Measurements from ENCODE around the gene CCT6A.
"Not testable (repeated sequence)": the region's sequence is repeated elsewhere in the genome, so short reads cannot be mapped to it uniquely, and the experiment has no call there.

The CCT6A gene

GRCh38 chr7:56097700-56098099 is 46.1 kb downstream of the CCT6A start:
- TF ChIP-seq CTCF (IDR thresholded peaks at IDR 0.05; ENCODE audit: insufficient read depth, low read depth, low read length, missing control alignments) = no peak
- peak; percentile 30 for DNase-seq (ENCODE audit: low read depth)
- H3K4me3 ChIP-seq (ENCODE audit: low read depth, low read length) = no peak overlapping the region

- DNase-seq (ENCODE audit: low read depth) = not testable (repeated sequence)
Observed at GRCh38 chr7:56098187-56099008, 46.8 kb downstream of the CCT6A start.

GRCh38 chr7:56099653-56100052 is 48.1 kb downstream of the CCT6A start:
- no peak overlapping the region for H3K4me3 ChIP-seq (ENCODE audit: low read depth, low read length)
- no peak for DNase-seq (ENCODE audit: low read depth)
- no peak for TF ChIP-seq CTCF (IDR thresholded peaks at IDR 0.05; ENCODE audit: insufficient read depth, low read depth, low read length, missing control alignments)

More at GRCh38 chr7:56098187-56099008, 46.8 kb downstream of the CCT6A start:
- H3K4me3 ChIP-seq (ENCODE audit: low read depth, low read length) = not testable (repeated sequence)

- H3K4me3 ChIP-seq (ENCODE audit: low read depth, low read length); DNase-seq (ENCODE audit: low read depth): not testable (repeated sequence)
Observed at GRCh38 chr7:56104138-56104537, 52.6 kb downstream of the CCT6A start.

GRCh38 chr7:56105508-56105907 is 53.9 kb downstream of the CCT6A start:
- peak; percentile 69 for DNase-seq (ENCODE audit: low read depth)
- no peak for TF ChIP-seq CTCF (IDR thresholded peaks at IDR 0.05; ENCODE audit: insufficient read depth, low read depth, low read length, missing control alignments)

GRCh38 chr7:56106108-56107073 is 54.8 kb downstream of the CCT6A start, which contains the start of gene CHCHD2:
CHCHD2 (minus strand) TSS chr7:56106476; CDS start chr7:56106413, 63 bp downstream.
- H3K4me3 ChIP-seq (ENCODE audit: low read depth, low read length) = peak within 1 kb of the TSS; percentile 69
- TF ChIP-seq CTCF (IDR thresholded peaks at IDR 0.05; ENCODE audit: insufficient read depth, low read depth, low read length, missing control alignments) = no peak

More at GRCh38 chr7:56105508-56105907, 53.9 kb downstream of the CCT6A start:
- H3K4me3 ChIP-seq (ENCODE audit: low read depth, low read length) = peak overlapping the region; percentile 69

GRCh38 chr7:56107954-56108258 is 56.3 kb downstream of the CCT6A start:
- H3K4me3 ChIP-seq (ENCODE audit: low read depth, low read length) = no peak overlapping the region
- no peak for TF ChIP-seq CTCF (IDR thresholded peaks at IDR 0.05; ENCODE audit: insufficient read depth, low read depth, low read length, missing control alignments)
- no peak for DNase-seq (ENCODE audit: low read depth)

More at GRCh38 chr7:56106108-56107073, 54.8 kb downstream of the CCT6A start, which contains the start of gene CHCHD2:
- peak; percentile 99 for DNase-seq (ENCODE audit: low read depth)

Measured in GM12865 (cell line).